Neutrophil (primary cell): ENCODE measurements around the gene ZNF729.

Source experiments
- H3K27ac ChIP-seq: fragments of 200-600 bp; sonication (generic); 2 replicates; pipeline ENCODE4 v1.5.1; 2016; ENCODE audit warnings: mild to moderate bottlenecking, moderate library complexity
- H3K27me3 ChIP-seq: fragments of 200-600 bp; sonication (generic); 2 replicates; pipeline ENCODE4 v1.6.0; 2016; ENCODE audit warnings: mild to moderate bottlenecking
- H3K36me3 ChIP-seq: fragments of 200-600 bp; sonication (generic); 2 replicates; pipeline ENCODE4 v1.5.1; 2017
- H3K4me1 ChIP-seq, 2 experiments: fragments of 200-600 bp in 1 of 2; sonication (generic) in 1 of 2; 1 replicate in 1 of 2; 2 replicates in 1 of 2; pipeline versions ENCODE4 v1.5.1 to v1.6.1; 2013 to 2016; ENCODE audit warnings: low read depth in 1 of 2, low read length in 1 of 2, mild to moderate bottlenecking in 1 of 2, moderate library complexity in 1 of 2; ENCODE audit not compliant: control insufficient read depth in 1 of 2, insufficient read depth in 1 of 2
- H3K4me3 ChIP-seq, 2 experiments: fragments of 200-600 bp in 1 of 2; sonication (generic) in 1 of 2; 1 replicate in 1 of 2; 2 replicates in 1 of 2; pipeline ENCODE4 v1.5.1; 2013 to 2016; ENCODE audit warnings: low read depth in 1 of 2, low read length in 1 of 2, mild to moderate bottlenecking in 1 of 2, moderate library complexity in 1 of 2
- H3K9me3 ChIP-seq: fragments of 200-600 bp; sonication (generic); 2 replicates; pipeline ENCODE4 v1.5.1; 2016
- TF ChIP-seq, protein P1 (sequence below): fragments of 200-600 bp; sonication (generic); IDR thresholded peaks from 2 replicates; pipeline ENCODE4 v1.5.1; 2016; ENCODE audit warnings: antibody characterized with exemption

Gene ZNF729

DNA sequence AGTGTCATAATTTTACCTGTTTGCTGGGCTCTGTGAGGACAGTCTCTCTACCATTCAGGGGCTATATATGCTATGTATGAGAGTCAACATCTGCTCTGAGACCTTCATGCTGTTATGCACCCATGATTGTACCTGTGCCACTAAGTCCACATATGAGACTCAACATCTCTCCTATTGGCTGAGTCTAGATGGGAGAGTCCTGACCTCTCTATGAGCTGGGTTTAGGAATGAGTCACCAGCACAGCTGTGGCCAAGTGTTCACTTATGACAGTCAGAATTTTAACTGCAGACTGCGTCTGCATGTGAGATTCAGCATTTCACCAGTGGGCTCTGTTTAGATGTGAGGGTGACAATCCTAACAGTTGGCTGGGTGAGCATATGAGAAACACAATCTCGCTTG is 49.5 kb downstream of the ZNF729 start:
- H3K9me3 ChIP-seq = peaks cover 23% of the 10 kb centered on the region
- no peaks in the 10 kb centered on the region for H3K27me3 ChIP-seq
- TF ChIP-seq, protein P1, sequence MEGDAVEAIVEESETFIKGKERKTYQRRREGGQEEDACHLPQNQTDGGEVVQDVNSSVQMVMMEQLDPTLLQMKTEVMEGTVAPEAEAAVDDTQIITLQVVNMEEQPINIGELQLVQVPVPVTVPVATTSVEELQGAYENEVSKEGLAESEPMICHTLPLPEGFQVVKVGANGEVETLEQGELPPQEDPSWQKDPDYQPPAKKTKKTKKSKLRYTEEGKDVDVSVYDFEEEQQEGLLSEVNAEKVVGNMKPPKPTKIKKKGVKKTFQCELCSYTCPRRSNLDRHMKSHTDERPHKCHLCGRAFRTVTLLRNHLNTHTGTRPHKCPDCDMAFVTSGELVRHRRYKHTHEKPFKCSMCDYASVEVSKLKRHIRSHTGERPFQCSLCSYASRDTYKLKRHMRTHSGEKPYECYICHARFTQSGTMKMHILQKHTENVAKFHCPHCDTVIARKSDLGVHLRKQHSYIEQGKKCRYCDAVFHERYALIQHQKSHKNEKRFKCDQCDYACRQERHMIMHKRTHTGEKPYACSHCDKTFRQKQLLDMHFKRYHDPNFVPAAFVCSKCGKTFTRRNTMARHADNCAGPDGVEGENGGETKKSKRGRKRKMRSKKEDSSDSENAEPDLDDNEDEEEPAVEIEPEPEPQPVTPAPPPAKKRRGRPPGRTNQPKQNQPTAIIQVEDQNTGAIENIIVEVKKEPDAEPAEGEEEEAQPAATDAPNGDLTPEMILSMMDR = no peak
- H3K27ac ChIP-seq = no peak overlapping the region
- H3K36me3 ChIP-seq = no peaks in the 10 kb centered on the region
- H3K4me3 ChIP-seq = no peak overlapping the region
- no peaks in the 10 kb centered on the region for H3K4me1 ChIP-seq

DNA sequence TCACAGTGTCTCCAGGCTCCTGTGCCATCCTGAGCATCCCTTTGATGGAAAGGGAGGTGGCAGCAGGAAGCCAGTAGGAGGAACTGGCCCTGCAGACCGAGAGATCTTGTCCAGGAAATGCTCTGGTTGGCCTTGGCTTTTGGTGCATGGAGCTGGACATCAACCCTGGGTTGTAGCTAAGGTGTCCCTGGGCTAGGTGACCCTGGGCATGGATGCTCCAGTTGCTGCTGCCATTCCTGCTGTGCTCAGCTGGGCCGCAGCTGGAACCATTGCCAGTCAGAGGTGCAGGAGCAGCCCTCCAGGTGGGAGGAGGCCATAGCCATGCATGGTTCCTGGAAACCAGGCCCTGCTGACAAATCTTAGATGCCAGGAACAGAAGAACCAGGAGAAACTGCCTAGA is 68.4 kb downstream of the ZNF729 start:
- no peaks in the 10 kb centered on the region for H3K4me1 ChIP-seq
- H3K9me3 ChIP-seq = peaks cover 7% of the 10 kb centered on the region
- H3K27me3 ChIP-seq = no peaks in the 10 kb centered on the region
- no peak overlapping the region for H3K27ac ChIP-seq
- TF ChIP-seq, protein P1 = no peak
- H3K36me3 ChIP-seq = no peaks in the 10 kb centered on the region
- H3K4me3 ChIP-seq = no peak overlapping the region
